ENCODE data around the gene GJA3. TPM values are rescaled to one million over a fixed set of nuclear protein-coding genes. Genes with fewer than 3 reads are reported as not detected.

Gene GJA3
- total and polyA plus RNA-seq, 7 donors, result 0.01 to 0.06 TPM; not detected in 5

DNA sequence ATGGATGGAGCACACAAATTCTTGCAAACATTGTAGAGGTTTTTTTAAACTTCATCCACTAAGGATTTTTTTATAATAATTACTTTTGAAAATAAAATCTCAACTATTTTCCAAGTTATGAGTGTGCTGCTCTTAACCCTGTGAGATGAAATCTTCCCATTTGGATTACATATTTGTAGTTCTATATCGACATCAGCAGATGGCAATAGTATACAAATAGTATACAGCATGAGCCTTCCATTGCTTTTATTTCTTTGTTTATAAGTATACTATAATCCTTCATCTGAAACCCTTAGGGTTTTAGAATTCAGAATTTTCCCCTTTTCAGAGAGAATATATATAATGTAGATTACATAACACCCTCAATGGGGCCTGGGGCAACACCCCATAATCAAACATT lies 70.5 kb downstream of the GJA3 start:
- intact Hi-C loops (cut with DNase I), result loop anchor here in 1 of 2 donors (5.0 kb wide), 1 partner anchor 72 kb away; the partner anchor contains the start of gene GJA3
- Histone ChIP-seq H3K9me3 (no peaks in the 10 kb centered on the region), H3K36me3 (ENCODE audit: insufficient read depth in 1 of 2, low read depth in 1 of 2) (peaks cover 3 to 23% of the 10 kb centered on the region in 2 donors), H3K4me3 (no peak overlapping the region), H3K4me1 (no peaks in the 10 kb centered on the region), H3K27ac (no peak overlapping the region), H3K27me3 (ENCODE audit: insufficient read depth in 3 of 3, low read length in 2 of 3) (peaks cover 0 to 2% (median under 1%) of the 10 kb centered on the region in 3 donors)
- DNase-seq (no peak), ATAC-seq (peak in 2 of 4 donors; percentile 49 to 61)
- 65 to 73% (median 71%) methylated on average over 1 of the region's 1 CpG for WGBS, 3 donors
- TF ChIP-seq, protein P1, sequence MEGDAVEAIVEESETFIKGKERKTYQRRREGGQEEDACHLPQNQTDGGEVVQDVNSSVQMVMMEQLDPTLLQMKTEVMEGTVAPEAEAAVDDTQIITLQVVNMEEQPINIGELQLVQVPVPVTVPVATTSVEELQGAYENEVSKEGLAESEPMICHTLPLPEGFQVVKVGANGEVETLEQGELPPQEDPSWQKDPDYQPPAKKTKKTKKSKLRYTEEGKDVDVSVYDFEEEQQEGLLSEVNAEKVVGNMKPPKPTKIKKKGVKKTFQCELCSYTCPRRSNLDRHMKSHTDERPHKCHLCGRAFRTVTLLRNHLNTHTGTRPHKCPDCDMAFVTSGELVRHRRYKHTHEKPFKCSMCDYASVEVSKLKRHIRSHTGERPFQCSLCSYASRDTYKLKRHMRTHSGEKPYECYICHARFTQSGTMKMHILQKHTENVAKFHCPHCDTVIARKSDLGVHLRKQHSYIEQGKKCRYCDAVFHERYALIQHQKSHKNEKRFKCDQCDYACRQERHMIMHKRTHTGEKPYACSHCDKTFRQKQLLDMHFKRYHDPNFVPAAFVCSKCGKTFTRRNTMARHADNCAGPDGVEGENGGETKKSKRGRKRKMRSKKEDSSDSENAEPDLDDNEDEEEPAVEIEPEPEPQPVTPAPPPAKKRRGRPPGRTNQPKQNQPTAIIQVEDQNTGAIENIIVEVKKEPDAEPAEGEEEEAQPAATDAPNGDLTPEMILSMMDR (IDR thresholded peaks at IDR 0.05), result no peak

Other genes starting within 250 kb of the GJA3 start
- gene ZMYM2, start 202.3 kb downstream of the GJA3 start, total RNA-seq, result 10 to 100 TPM; 25.4 to 42.8 (median 29.9) TPM
- gene ZMYM2, start 202.3 kb downstream of the GJA3 start, polyA plus RNA-seq, result 10 to 100 TPM in 1 of 3 donors, 1 to 10 TPM in 2; 6.7 to 18.3 (median 9.6) TPM
- gene GJB2, start 31.9 kb upstream of the GJA3 start, total RNA-seq, result under 1 TPM in 2 of 4 donors, not detected in 2; 0.11 to 0.26 TPM
- gene GJB2, start 31.9 kb upstream of the GJA3 start, polyA plus RNA-seq, result under 1 TPM; 0.07 to 0.47 (median 0.26) TPM
- gene GJB6, start 71.3 kb upstream of the GJA3 start, total RNA-seq, result not detected
- gene GJB6, start 71.3 kb upstream of the GJA3 start, polyA plus RNA-seq, result under 1 TPM in 1 of 3 donors, not detected in 2; 0.03 TPM

All from psoas muscle (tissue), 8 donors.